HCT116 (cell line): ENCODE data around the gene NSMCE3. TPM values are rescaled to one million over a fixed set of nuclear protein-coding genes. Genes with fewer than 3 reads are reported as not detected.

Experiments
- ATAC-seq: fragments of 200-7000 bp; cut with Tn5 transposase; 2 replicates; pipeline ENCODE4 v1.9.1; 2020; ENCODE audit warnings: mild to moderate bottlenecking, moderate library complexity
- BruUV-seq: library from RNA; stranded (reverse); fragments of 400-500 nt; replicated peaks from 2 replicates; lab custom pipeline; 2021; lab: Mats Ljungman, UMichigan
- CTCF ChIA-PET: fragments of 300-600 bp; sonication (Branson Sonifier 250); formaldehyde crosslinking; loops from one replicate; lab custom pipeline; 2021; ENCODE audit warnings: antibody characterized with exemption; lab: Charles Lee
- POLR2A ChIA-PET: fragments of 300-600, 350-600 bp; sonication (Branson Sonifier 250); formaldehyde crosslinking; loops from one replicate; lab custom pipeline; 2021; ENCODE audit warnings: antibody characterized with exemption; lab: Charles Lee
- RAD21 ChIA-PET, 2 experiments: fragments of 300-600 bp; sonication (Branson Sonifier 250); formaldehyde crosslinking; loops; one replicate each; lab custom pipeline; 2023; ENCODE audit warnings: low total read pairs in 2 of 2; ENCODE audit not compliant: uncharacterized antibody in 2 of 2, unreplicated experiment in 2 of 2, low non-redundant PET in 1 of 2; lab: Charles Lee
- DNase-seq: peaks from one replicate; pipeline ENCODE4 v3.0.0-alpha.2; 2010; ENCODE audit warnings: low read depth, low spot score
- H2AFZ ChIP-seq: fragments of 200-600 bp; shearing (Covaris generic), sonication (generic); 2 replicates; pipeline ENCODE4 v1.6.1; 2017; ENCODE audit warnings: low read depth, mixed run types, mixed read lengths, antibody characterized with exemption, low read length; ENCODE audit not compliant: poor library complexity, severe bottlenecking
- H3K27ac ChIP-seq: 2 replicates; pipeline ENCODE4 v1.5.1; 2012; ENCODE audit warnings: low read depth, low read length
- H3K27me3 ChIP-seq: fragments of 200-600 bp; sonication (generic); 2 replicates; pipeline ENCODE4 v1.6.1; 2016; ENCODE audit warnings: mixed run types, low read length, mixed read lengths; ENCODE audit not compliant: insufficient read depth
- H3K36me3 ChIP-seq, 2 experiments: fragments of 200-500 bp in 1 of 2; fragments of 200-600 bp in 1 of 2; sonication (Bioruptor generic) in 1 of 2; sonication (generic) in 1 of 2; 2 replicates each; pipeline versions ENCODE4 v1.5.1 to v1.6.1; 2014 to 2016; ENCODE audit warnings: low read length in 2 of 2, inconsistent platforms in 1 of 2, mixed read lengths in 1 of 2, mixed run types in 1 of 2; ENCODE audit not compliant: insufficient read depth in 2 of 2, control insufficient read depth in 1 of 2
- H3K4me1 ChIP-seq, 2 experiments: fragments of 200-600 bp in 1 of 2; sonication (generic) in 1 of 2; 2 replicates each; pipeline versions ENCODE4 v1.5.1 to v1.6.1; 2012 to 2017; ENCODE audit warnings: low read length in 2 of 2, inconsistent platforms in 1 of 2, mild to moderate bottlenecking in 1 of 2, mixed read lengths in 1 of 2, mixed run types in 1 of 2, moderate library complexity in 1 of 2; ENCODE audit not compliant: insufficient read depth in 2 of 2, control insufficient read depth in 1 of 2
- H3K4me2 ChIP-seq: fragments of 200-600 bp; sonication (generic); 2 replicates; pipeline ENCODE4 v1.6.1; 2017; ENCODE audit warnings: mixed run types, low read length, mixed read lengths
- H3K4me3 ChIP-seq, 2 experiments: fragments of 200-600 bp in 1 of 2; sonication (generic) in 1 of 2; replicated peaks in 1 of 2; 2 replicates each; pipeline ENCODE4 v1.5.1; 2011 to 2016; ENCODE audit warnings: low read length in 2 of 2, control low read depth in 1 of 2, low read depth in 1 of 2, mild to moderate bottlenecking in 1 of 2, mixed read lengths in 1 of 2, mixed run types in 1 of 2
- H3K79me2 ChIP-seq: fragments of 200-600 bp; sonication (generic); 2 replicates; pipeline ENCODE4 v1.6.1; 2017; ENCODE audit warnings: mild to moderate bottlenecking, mixed run types, low read length, moderate library complexity, mixed read lengths; ENCODE audit not compliant: insufficient read depth
- H3K9ac ChIP-seq: fragments of 200-600 bp; sonication (generic); 2 replicates; pipeline ENCODE4 v1.6.1; 2016; ENCODE audit warnings: low read length, mixed read lengths
- H3K9me2 ChIP-seq: fragments of 200-600 bp; sonication (generic), shearing (Covaris generic); 2 replicates; pipeline ENCODE4 v1.6.1; 2017; ENCODE audit warnings: mixed run types, mild to moderate bottlenecking, moderate library complexity; ENCODE audit not compliant: insufficient read depth
- H3K9me3 ChIP-seq, 2 experiments: fragments of 200-500 bp in 1 of 2; fragments of 200-600 bp in 1 of 2; sonication (Bioruptor generic) in 1 of 2; sonication (generic) in 1 of 2; 2 replicates each; pipeline ENCODE4 v1.6.1; 2014 to 2017; ENCODE audit warnings: low read length in 2 of 2, mixed read lengths in 2 of 2, inconsistent platforms in 1 of 2, low read depth in 1 of 2, mild to moderate bottlenecking in 1 of 2, mixed run types in 1 of 2, moderate library complexity in 1 of 2; ENCODE audit not compliant: control insufficient read depth in 1 of 2, insufficient read depth in 1 of 2
- H4K20me1 ChIP-seq: fragments of 200-600 bp; sonication (generic), shearing (Covaris generic); 2 replicates; pipeline ENCODE4 v1.6.1; 2017; ENCODE audit warnings: mixed run types, mild to moderate bottlenecking, moderate library complexity; ENCODE audit not compliant: insufficient read depth
- CEBPB ChIP-seq: IDR thresholded peaks from 2 replicates; pipeline ENCODE4 v1.6.1; 2012; ENCODE audit warnings: low read depth
- EZH2 ChIP-seq: fragments of 200-600 bp; sonication (generic); IDR thresholded peaks from 2 replicates; pipeline ENCODE4 v1.6.1; 2017; ENCODE audit warnings: antibody characterized with exemption, mixed run types
- EZH2phosphoT487 ChIP-seq: fragments of 200-600 bp; IDR thresholded peaks from 2 replicates; pipeline ENCODE4 v1.6.1; 2018; ENCODE audit warnings: antibody characterized with exemption, borderline replicate concordance
- FOSL1 ChIP-seq: IDR thresholded peaks from 2 replicates; pipeline ENCODE4 v1.6.1; 2012; ENCODE audit warnings: low read depth
- JUND ChIP-seq: IDR thresholded peaks from 2 replicates; pipeline ENCODE4 v1.6.1; 2012
- POLR2AphosphoS5 ChIP-seq: IDR thresholded peaks from 2 replicates; pipeline ENCODE4 v1.6.1; 2011; ENCODE audit warnings: mild to moderate bottlenecking, low read depth, low read length, moderate library complexity
- RAD21 ChIP-seq: IDR thresholded peaks from 2 replicates; pipeline ENCODE4 v1.6.1; 2012; ENCODE audit warnings: low read depth, mild to moderate bottlenecking
- REST ChIP-seq: IDR thresholded peaks from 2 replicates; pipeline ENCODE4 v1.6.1; 2012; ENCODE audit warnings: low read depth
- SIN3A ChIP-seq: IDR thresholded peaks from 2 replicates; pipeline ENCODE4 v1.6.1; 2012; ENCODE audit warnings: low read depth
- SP1 ChIP-seq: IDR thresholded peaks from 2 replicates; pipeline ENCODE4 v1.6.1; 2012; ENCODE audit warnings: low read depth
- SRF ChIP-seq: IDR thresholded peaks from 2 replicates; pipeline ENCODE4 v1.6.1; 2012; ENCODE audit warnings: low read depth
- TCF7L2 ChIP-seq: IDR thresholded peaks from 2 replicates; pipeline ENCODE4 v1.7.0; 2011; ENCODE audit warnings: borderline replicate concordance, inconsistent platforms; ENCODE audit not compliant: insufficient read depth, insufficient read length; ENCODE audit errors: extremely low read depth
- ZBTB33 ChIP-seq: IDR thresholded peaks from 2 replicates; pipeline ENCODE4 v1.6.1; 2011; ENCODE audit warnings: mild to moderate bottlenecking, low read length, moderate library complexity; ENCODE audit not compliant: insufficient replicate concordance; ENCODE audit errors: extremely low read depth
- ZNF274 ChIP-seq: fragments of 200-500 bp; sonication (Bioruptor generic); IDR thresholded peaks from 2 replicates; pipeline ENCODE4 v1.6.1; 2014; ENCODE audit warnings: mild to moderate bottlenecking, low read depth, low read length, inconsistent platforms
- intact Hi-C: fragments of 100-400 bp; cut with micrococcal nuclease; formaldehyde crosslinking; loops from 2 replicates; pipeline ENCODE4 v1.10.0; 2022
- total RNA-seq: library from RNA; stranded (reverse); gene quantifications from one replicate; pipeline ENCODE4 v1.2.1, GENCODE V29; 2021; ENCODE audit not compliant: unreplicated experiment

The NSMCE3 gene
- total RNA-seq, 1 experiment from 2014 or later = 5.7 TPM

- Histone ChIP-seq H3K27me3 (peaks cover 14% of the 10 kb centered on the region), H2AFZ (no peak overlapping the region), H3K4me2 (no peak overlapping the region), H3K4me3 (no peak overlapping the region), H4K20me1 (no peaks in the 10 kb centered on the region), H3K9me2 (no peaks in the 10 kb centered on the region), H3K36me3 (no peaks in the 10 kb centered on the region), H3K9me3 (no peaks in the 10 kb centered on the region), H3K4me1 (no peaks in the 10 kb centered on the region), H3K79me2 (no peaks in the 10 kb centered on the region), H3K9ac (no peak overlapping the region), H3K27ac (no peak overlapping the region)
- ATAC-seq (no peak), DNase-seq (no peak)
- ChIA-PET RAD21 (no interaction called here), CTCF (no interaction called here), POLR2A (no interaction called here)
- intact Hi-C loops = no loop called here
- BruUV-seq = no TSS peak
- no peak for TF ChIP-seq SP1
- TF ChIP-seq ZNF274 = no peak
- no peak for TF ChIP-seq RAD21
- no peak for TF ChIP-seq EZH2
- no peak for TF ChIP-seq FOSL1
- no peak for TF ChIP-seq SIN3A
- TF ChIP-seq REST = no peak
- TF ChIP-seq JUND = no peak
- no peak for TF ChIP-seq POLR2AphosphoS5
- TF ChIP-seq EZH2phosphoT487 = no peak
- TF ChIP-seq SRF = no peak
- TF ChIP-seq TCF7L2 = no peak
- no peak for TF ChIP-seq ZBTB33
- no peak for TF ChIP-seq CEBPB
Observed at GRCh38 chr15:29241207-29241606, 28.4 kb downstream of the NSMCE3 start.
